ENCODE data around the gene SEPTIN2.
"Not testable (repeated sequence)": the region's sequence is repeated elsewhere in the genome, so short reads cannot be mapped to it uniquely, and the experiment has no call there.

The SEPTIN2 gene

GRCh38 chr2:241390301-241391206 is 74.8 kb downstream of the SEPTIN2 start:
- no peak for DNase-seq

- no peak for DNase-seq
Observed at GRCh38 chr2:241391892-241392665, 76.4 kb downstream of the SEPTIN2 start.

- not testable (repeated sequence) for DNase-seq
Observed at GRCh38 chr2:241392753-241393152, 77.0 kb downstream of the SEPTIN2 start.

GRCh38 chr2:241393524-241394196 is 77.9 kb downstream of the SEPTIN2 start:
- no peak for DNase-seq

GRCh38 chr2:241396809-241397208 is 81.1 kb downstream of the SEPTIN2 start:
- DNase-seq, result not testable (repeated sequence)

GRCh38 chr2:241399941-241400922 is 84.5 kb downstream of the SEPTIN2 start:
- DNase-seq, result no peak

All from activated T-cell treated with anti-CD3 and anti-CD28 coated beads, Interleukin-2, amount 50 U/mL, for 1 hour (primary cell).